ENCODE measurements around the gene VAX1. TPM values are rescaled to one million over a fixed set of nuclear protein-coding genes. Genes with fewer than 3 reads are reported as not detected.

VAX1 gene
- total RNA-seq, 4 donors from 2014 or later: not detected

- no peak for DNase-seq
- intact Hi-C loops (cut with DNase I): no loop called here
- H3K4me1 ChIP-seq: peaks cover 14 to 17% of the 10 kb centered on the region in 2 donors
- H3K9me3 ChIP-seq: no peaks in the 10 kb centered on the region
- no peaks in the 10 kb centered on the region for H3K36me3 ChIP-seq
- TF ChIP-seq POLR2A (IDR thresholded peaks at IDR 0.05): no peak
- peaks cover 64% of the 10 kb centered on the region for H3K27me3 ChIP-seq
- H3K27ac ChIP-seq: no peak overlapping the region
- no peak overlapping the region for H3K4me3 ChIP-seq (replicated peaks in 1 of 3)
- 12 to 16% methylated on average over 6 of the region's 6 CpGs for WGBS, 2 donors
Observed at GRCh38 chr10:117159390-117159789, 21.3 kb upstream of the VAX1 start.

GRCh38 chr10:117158297-117158696, 20.2 kb upstream of the VAX1 start:
- Histone ChIP-seq H3K36me3 (no peaks in the 10 kb centered on the region), H3K4me1 (peaks cover 9 to 11% of the 10 kb centered on the region in 2 donors), H3K27ac (no peak overlapping the region), H3K9me3 (no peaks in the 10 kb centered on the region), H3K27me3 (peaks cover 55% of the 10 kb centered on the region), H3K4me3 (replicated peaks in 1 of 3) (no peak overlapping the region)
- intact Hi-C loops (cut with DNase I): no loop called here
- WGBS, 2 donors: 6 to 30% methylated on average over 2 of the region's 2 CpGs
- DNase-seq: no peak
- no peak for TF ChIP-seq POLR2A (IDR thresholded peaks at IDR 0.05)
- no peak for TF ChIP-seq CTCF (IDR thresholded peaks at IDR 0.05)

GRCh38 chr10:117152668-117153067, 14.6 kb upstream of the VAX1 start:
- WGBS, 2 donors: 20 to 21% methylated on average over 3 of the region's 3 CpGs
- intact Hi-C loops (cut with DNase I): no loop called here
- H3K36me3 ChIP-seq: no peaks in the 10 kb centered on the region
- TF ChIP-seq CTCF (IDR thresholded peaks at IDR 0.05) (no peak), POLR2A (IDR thresholded peaks at IDR 0.05) (no peak)
- no peak for DNase-seq
- no peak overlapping the region for H3K4me3 ChIP-seq (replicated peaks in 1 of 3)
- H3K9me3 ChIP-seq: no peaks in the 10 kb centered on the region
- H3K27ac ChIP-seq: no peak overlapping the region
- no peaks in the 10 kb centered on the region for H3K4me1 ChIP-seq
- H3K27me3 ChIP-seq: peaks cover 6% of the 10 kb centered on the region

- no peak overlapping the region for H3K27ac ChIP-seq
- WGBS, 2 donors: 78 to 80% methylated on average over 3 of the region's 3 CpGs
- TF ChIP-seq CTCF (IDR thresholded peaks at IDR 0.05) (no peak), POLR2A (IDR thresholded peaks at IDR 0.05) (no peak)
- no peak overlapping the region for H3K4me3 ChIP-seq (replicated peaks in 1 of 3)
- intact Hi-C loops (cut with DNase I): no loop called here
- H3K4me1 ChIP-seq: no peaks in the 10 kb centered on the region
- no peaks in the 10 kb centered on the region for H3K36me3 ChIP-seq
- DNase-seq: no peak
- H3K9me3 ChIP-seq: no peaks in the 10 kb centered on the region
- H3K27me3 ChIP-seq: no peaks in the 10 kb centered on the region
Observed at GRCh38 chr10:117148284-117148683, 10.2 kb upstream of the VAX1 start.

GRCh38 chr10:117145019-117145418, 6.9 kb upstream of the VAX1 start:
- no peak for DNase-seq
- Histone ChIP-seq H3K4me1 (no peaks in the 10 kb centered on the region), H3K4me3 (replicated peaks in 1 of 3) (no peak overlapping the region), H3K27me3 (peaks cover 11% of the 10 kb centered on the region), H3K9me3 (no peaks in the 10 kb centered on the region), H3K36me3 (no peaks in the 10 kb centered on the region), H3K27ac (no peak overlapping the region)
- intact Hi-C loops (cut with DNase I): no loop called here
- no peak for TF ChIP-seq POLR2A (IDR thresholded peaks at IDR 0.05)
- TF ChIP-seq CTCF (IDR thresholded peaks at IDR 0.05): no peak
- WGBS, 2 donors: 60 to 78% methylated on average over 4 of the region's 4 CpGs

Measured in thyroid gland (tissue), 4 donors.